ENCODE data around the gene GFRA3. TPM values are rescaled to one million over a fixed set of nuclear protein-coding genes. Genes with fewer than 3 reads are reported as not detected.
A peak's percentile ranks its signal among the peaks of the same experiment; 100 is the strongest.

The GFRA3 gene
- total RNA-seq, 1 experiment from 2014 or later = not detected

DNA sequence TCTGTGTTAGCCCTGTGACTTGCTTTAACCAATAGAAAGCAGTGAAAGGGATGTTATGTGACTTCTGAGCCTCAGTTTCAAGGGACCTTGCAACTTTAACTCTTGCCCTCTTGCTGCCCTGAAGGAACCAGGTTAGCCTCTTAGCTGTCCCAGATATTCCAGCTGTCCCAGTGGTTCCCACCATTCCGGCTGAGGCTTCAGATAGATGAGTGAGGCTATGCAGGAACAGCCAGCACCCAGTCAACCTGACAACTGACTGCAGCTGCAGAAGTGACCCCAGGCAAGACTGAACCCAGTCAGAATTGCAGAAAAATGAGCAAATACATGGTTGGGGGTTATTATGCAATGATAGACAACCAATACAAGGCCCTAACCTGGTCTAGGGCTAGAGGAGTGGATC lies 50.9 kb downstream of the GFRA3 start:
- H3K27ac Mint-ChIP-seq (ENCODE audit: low read depth, unreplicated experiment) = no peak overlapping the region
- intact Hi-C loops (cut with micrococcal nuclease) = loop anchor here (5.0 kb wide), 1 partner anchor 129 kb away; the partner anchor contains the start of gene KDM3B
- no peak overlapping the region for H3K4me3 Mint-ChIP-seq (ENCODE audit: unreplicated experiment)
- no peak for TF ChIP-seq CTCF (IDR thresholded peaks at IDR 0.05; ENCODE audit: unreplicated experiment)
- POLR2A ChIA-PET = interaction anchor here (0.6 to 2.8 kb wide), 8 partner anchors 10 to 1819 kb away, joined by 3 to 22 read pairs (median 5); partner anchors contain the start of genes CDC23, CDC25C, FAM53C and KDM3B
- DNase-seq (ENCODE audit: unreplicated experiment) = no peak
- no peaks in the 10 kb centered on the region for H3K36me3 Mint-ChIP-seq (ENCODE audit: insufficient read depth, unreplicated experiment)
- H3K9me3 Mint-ChIP-seq (ENCODE audit: unreplicated experiment) = no peaks in the 10 kb centered on the region
- BruUV-seq (replicated peaks) = no TSS peak
- CTCF ChIA-PET = interaction anchor here (0.6 to 10.3 kb wide), 40 partner anchors 12 to 329 kb away, joined by 3 to 113 read pairs (median 5); partner anchors contain the start of genes CDC23, FAM53C, GFRA3 and KDM3B
- H3K27me3 Mint-ChIP-seq (ENCODE audit: insufficient read depth, unreplicated experiment) = no peaks in the 10 kb centered on the region
- peaks cover 7% of the 10 kb centered on the region for H3K4me1 Mint-ChIP-seq (ENCODE audit: insufficient read depth, unreplicated experiment)

DNA sequence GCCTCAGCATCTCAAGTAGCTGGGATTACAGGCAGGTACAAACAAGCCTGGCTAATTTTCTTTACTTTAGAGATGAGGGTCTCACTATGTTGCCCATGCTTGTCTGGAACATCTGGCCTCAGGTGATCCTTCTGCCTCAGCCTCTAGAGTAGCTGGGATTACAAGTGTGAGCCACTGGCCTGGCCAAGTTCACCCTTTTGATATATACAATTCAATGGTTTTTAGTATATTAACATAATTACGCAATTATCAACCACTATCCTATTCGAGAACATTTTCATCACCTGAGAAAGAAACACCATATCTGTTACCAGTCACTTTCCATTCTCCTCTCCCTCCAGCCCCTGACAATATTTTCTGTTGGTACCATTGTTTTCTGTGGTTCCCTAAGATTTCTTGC lies 57.6 kb downstream of the GFRA3 start:
- no TSS peak for BruUV-seq (replicated peaks)
- no peak overlapping the region for H3K27ac Mint-ChIP-seq (ENCODE audit: low read depth, unreplicated experiment)
- no peak for DNase-seq (ENCODE audit: unreplicated experiment)
- no peaks in the 10 kb centered on the region for H3K27me3 Mint-ChIP-seq (ENCODE audit: insufficient read depth, unreplicated experiment)
- H3K36me3 Mint-ChIP-seq (ENCODE audit: insufficient read depth, unreplicated experiment) = peaks cover 11% of the 10 kb centered on the region
- POLR2A ChIA-PET = interaction anchor here (0.6 to 1.2 kb wide), 4 partner anchors 10 to 136 kb away, joined by 3 to 6 read pairs (median 3); no protein-coding TSS in a partner anchor
- no peaks in the 10 kb centered on the region for H3K9me3 Mint-ChIP-seq (ENCODE audit: unreplicated experiment)
- intact Hi-C loops (cut with micrococcal nuclease) = no loop called here
- no peak overlapping the region for H3K4me3 Mint-ChIP-seq (ENCODE audit: unreplicated experiment)
- no peak for TF ChIP-seq CTCF (IDR thresholded peaks at IDR 0.05; ENCODE audit: unreplicated experiment)
- CTCF ChIA-PET = interaction anchor here (0.5 to 10.3 kb wide), 4 partner anchors 89 to 1070 kb away, joined by 3 to 106 read pairs (median 4); partner anchors contain the start of gene KDM3B
- H3K4me1 Mint-ChIP-seq (ENCODE audit: insufficient read depth, unreplicated experiment) = peaks cover 10% of the 10 kb centered on the region

DNA sequence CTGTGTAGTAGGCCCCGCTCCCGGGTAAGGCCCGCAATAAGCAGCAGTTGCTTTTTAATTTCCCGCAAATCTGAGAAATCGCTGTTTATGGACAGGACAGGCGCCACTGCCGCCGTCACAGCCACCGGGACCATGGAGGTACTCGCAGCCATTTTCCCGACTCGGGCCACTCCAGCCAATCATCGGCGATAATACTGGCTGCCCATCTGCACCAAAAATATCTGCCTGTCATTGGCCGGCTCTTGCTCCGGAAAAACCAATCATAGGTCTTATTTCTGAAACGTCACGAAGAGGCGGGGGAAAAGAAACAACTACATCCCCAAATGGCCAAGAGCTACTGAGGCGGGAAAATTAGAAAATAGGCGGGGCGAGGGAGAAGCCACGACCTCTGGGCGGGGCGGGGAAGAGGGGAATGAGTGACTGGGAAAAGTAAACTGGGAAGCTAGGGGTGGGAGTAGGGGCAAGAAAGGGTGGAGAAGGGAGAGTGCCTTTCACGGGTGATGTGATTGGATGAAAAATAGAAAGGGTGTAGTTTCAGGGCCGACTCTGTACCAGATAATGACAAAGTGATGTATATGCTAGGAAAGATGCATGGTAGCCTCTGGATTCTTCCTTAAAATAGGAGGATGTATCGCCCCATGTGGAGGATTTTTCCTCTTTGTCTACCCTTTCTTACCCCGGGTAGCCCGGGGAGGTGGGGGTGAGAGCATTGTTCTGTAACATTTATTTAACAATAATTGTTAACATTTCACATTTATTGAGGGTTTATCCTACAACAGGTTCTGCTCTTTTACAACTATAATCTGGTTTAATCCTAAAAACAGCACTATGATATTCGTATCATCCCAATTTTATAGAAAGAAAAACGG lies 61.0 kb downstream of the GFRA3 start, which contains the start of gene CDC23:
TSS of gene CDC23 (minus strand) at position 163 of the 869 bp plus-strand sequence. CDS start at position 152, 11 bp downstream.
- Mint-ChIP-seq H3K27me3 (ENCODE audit: insufficient read depth, unreplicated experiment) (no peaks in the 10 kb centered on the region), H3K4me3 (ENCODE audit: unreplicated experiment) (peak within 1 kb of the TSS; percentile 98), H3K27ac (ENCODE audit: low read depth, unreplicated experiment) (peak within 1 kb of the TSS; percentile 99), H3K36me3 (ENCODE audit: insufficient read depth, unreplicated experiment) (peaks cover 37% of the 10 kb centered on the region), H3K9me3 (ENCODE audit: unreplicated experiment) (no peaks in the 10 kb centered on the region), H3K4me1 (ENCODE audit: insufficient read depth, unreplicated experiment) (peaks cover 18% of the 10 kb centered on the region)
- ChIA-PET CTCF (interaction anchor here (0.6 to 6.0 kb wide), 16 partner anchors 10 to 594 kb away, joined by 3 to 48 read pairs (median 4); no protein-coding TSS in a partner anchor), POLR2A (interaction anchor here (0.6 to 4.5 kb wide), 39 partner anchors 10 to 1079 kb away, joined by 3 to 60 read pairs (median 4); partner anchors contain the start of genes BRD8, CDC25C, EGR1 and ETF1)
- no TSS peak for BruUV-seq (replicated peaks)
- TF ChIP-seq CTCF (IDR thresholded peaks at IDR 0.05; ENCODE audit: unreplicated experiment) = no peak
- intact Hi-C loops (cut with micrococcal nuclease) = loop anchor here (2.0 kb wide), 1 partner anchor 119 kb away; no protein-coding TSS in a partner anchor
- DNase-seq (ENCODE audit: unreplicated experiment) = peak; percentile 100

DNA sequence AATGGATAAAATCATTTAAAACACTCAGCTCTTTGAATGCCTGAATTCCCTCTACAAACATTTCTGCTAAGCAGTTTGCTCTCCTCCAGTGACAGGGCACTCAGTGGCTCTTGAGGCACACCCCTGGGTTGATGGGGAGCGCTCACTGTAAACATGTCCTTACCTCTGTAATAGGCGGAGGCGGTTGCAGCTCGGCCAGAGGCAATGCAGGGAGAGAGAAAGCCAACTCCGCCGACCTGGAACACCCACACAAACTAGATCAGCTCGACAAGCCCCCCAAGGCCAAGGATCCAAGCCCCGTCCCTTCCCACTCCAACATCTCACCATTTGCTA lies 61.6 kb downstream of the GFRA3 start:
- CTCF ChIA-PET = interaction anchor here (0.6 to 6.0 kb wide), 14 partner anchors 10 to 290 kb away, joined by 3 to 48 read pairs (median 4); no protein-coding TSS in a partner anchor
- Mint-ChIP-seq H3K4me3 (ENCODE audit: unreplicated experiment) (peak overlapping the region; percentile 98), H3K36me3 (ENCODE audit: insufficient read depth, unreplicated experiment) (peaks cover 43% of the 10 kb centered on the region), H3K9me3 (ENCODE audit: unreplicated experiment) (no peaks in the 10 kb centered on the region), H3K27me3 (ENCODE audit: insufficient read depth, unreplicated experiment) (no peaks in the 10 kb centered on the region), H3K27ac (ENCODE audit: low read depth, unreplicated experiment) (peak overlapping the region; percentile 99), H3K4me1 (ENCODE audit: insufficient read depth, unreplicated experiment) (peaks cover 21% of the 10 kb centered on the region)
- BruUV-seq (replicated peaks) = TSS peak; percentile 73
- DNase-seq (ENCODE audit: unreplicated experiment) = no peak
- no peak for TF ChIP-seq CTCF (IDR thresholded peaks at IDR 0.05; ENCODE audit: unreplicated experiment)
- POLR2A ChIA-PET = interaction anchor here (0.6 to 4.5 kb wide), 28 partner anchors 9 to 1080 kb away, joined by 3 to 60 read pairs (median 4); partner anchors contain the start of genes BRD8, CDC25C, EGR1 and FAM13B
- intact Hi-C loops (cut with micrococcal nuclease) = loop anchor here (2.0 kb wide), 1 partner anchor 120 kb away; no protein-coding TSS in a partner anchor
